ENCODE data around the gene SUB1.
"Not testable (repeated sequence)": the region's sequence is repeated elsewhere in the genome, so short reads cannot be mapped to it uniquely, and the experiment has no call there.

The SUB1 gene

GRCh38 chr5:32601623-32602295 is 16.4 kb downstream of the SUB1 start:
- no peak for DNase-seq

GRCh38 chr5:32602906-32603305 is 17.5 kb downstream of the SUB1 start:
- no peak for DNase-seq

GRCh38 chr5:32604800-32605765 is 19.7 kb downstream of the SUB1 start:
- DNase-seq, result no peak

- no peak for DNase-seq
Observed at GRCh38 chr5:32605766-32606152, 20.4 kb downstream of the SUB1 start.

- DNase-seq, result peak; percentile 67 to 90 (median 68)
Observed at GRCh38 chr5:32612134-32612888, 27.0 kb downstream of the SUB1 start.

- peak; percentile 71 to 93 (median 88) for DNase-seq
Observed at GRCh38 chr5:32613050-32613672, 27.8 kb downstream of the SUB1 start.

- no peak for DNase-seq
Observed at GRCh38 chr5:32615236-32615635, 29.9 kb downstream of the SUB1 start.

- no peak for DNase-seq
Observed at GRCh38 chr5:32618962-32619361, 33.6 kb downstream of the SUB1 start.

GRCh38 chr5:32621256-32621655 is 35.9 kb downstream of the SUB1 start:
- DNase-seq, result no peak

- DNase-seq, result no peak
Observed at GRCh38 chr5:32625106-32625505, 39.7 kb downstream of the SUB1 start.

- DNase-seq, result no peak
Observed at GRCh38 chr5:32625547-32625946, 40.2 kb downstream of the SUB1 start.

- DNase-seq, result no peak
Observed at GRCh38 chr5:32627219-32627870, 42.0 kb downstream of the SUB1 start.

GRCh38 chr5:32628049-32628844 is 42.9 kb downstream of the SUB1 start:
- DNase-seq, result no peak

- DNase-seq, result no peak
Observed at GRCh38 chr5:32630867-32631491, 45.6 kb downstream of the SUB1 start.

- not testable (repeated sequence) for DNase-seq
Observed at GRCh38 chr5:32633017-32633416, 47.7 kb downstream of the SUB1 start.

GRCh38 chr5:32638309-32638708 is 53.0 kb downstream of the SUB1 start:
- DNase-seq, result no peak

- DNase-seq, result no peak
Observed at GRCh38 chr5:32639943-32640342, 54.6 kb downstream of the SUB1 start.

- DNase-seq, result no peak
Observed at GRCh38 chr5:32642276-32643002, 57.1 kb downstream of the SUB1 start.

- DNase-seq, result no peak
Observed at GRCh38 chr5:32645246-32645645, 59.9 kb downstream of the SUB1 start.

All from NCI-H1417 (cell line).